H9 (cell line): ENCODE data around the gene CASK. TPM values are rescaled to one million over a fixed set of nuclear protein-coding genes. Genes with fewer than 3 reads are reported as not detected.

ENCODE experiments used
- DNase-seq: peaks from one replicate; pipeline ENCODE4 v3.0.0-alpha.2; 2017
- H2AFZ ChIP-seq: one replicate; pipeline ENCODE4 v1.6.1; 2013; ENCODE audit warnings: mild to moderate bottlenecking, low read length, control low read depth, moderate library complexity
- H2AK5ac ChIP-seq: 2 replicates; pipeline ENCODE4 v1.6.1; 2013; ENCODE audit warnings: low read length, control low read depth, mixed read lengths; ENCODE audit not compliant: insufficient read length
- H2BK120ac ChIP-seq: one replicate; pipeline ENCODE4 v1.6.1; 2013; ENCODE audit warnings: low read depth, mild to moderate bottlenecking, low read length, control low read depth, inconsistent platforms; ENCODE audit not compliant: poor library complexity, severe bottlenecking
- H2BK12ac ChIP-seq: 2 replicates; pipeline ENCODE4 v1.6.1; 2013; ENCODE audit warnings: low read length, control low read depth, mixed read lengths, low read depth; ENCODE audit not compliant: insufficient read length
- H2BK15ac ChIP-seq: 2 replicates; pipeline ENCODE4 v1.6.1; 2013; ENCODE audit warnings: low read depth, low read length, control low read depth
- H2BK20ac ChIP-seq: one replicate; pipeline ENCODE4 v1.6.1; 2013; ENCODE audit warnings: low read depth, mild to moderate bottlenecking, low read length, control low read depth, inconsistent platforms; ENCODE audit not compliant: poor library complexity, severe bottlenecking
- H2BK5ac ChIP-seq: 2 replicates; pipeline ENCODE4 v1.6.1; 2013; ENCODE audit warnings: low read length, control low read depth, mixed read lengths; ENCODE audit not compliant: insufficient read length
- H3K14ac ChIP-seq: 2 replicates; pipeline ENCODE4 v1.6.1; 2013; ENCODE audit warnings: low read length, control low read depth; ENCODE audit not compliant: insufficient read depth
- H3K18ac ChIP-seq: 2 replicates; pipeline ENCODE4 v1.6.1; 2013; ENCODE audit warnings: low read depth, mild to moderate bottlenecking, mixed read lengths, low read length, control low read depth; ENCODE audit not compliant: insufficient read length
- H3K23ac ChIP-seq: 2 replicates; pipeline ENCODE4 v1.6.1; 2013; ENCODE audit warnings: low read length, control low read depth, mixed read lengths, low read depth; ENCODE audit not compliant: insufficient read length
- H3K23me2 ChIP-seq: 2 replicates; pipeline ENCODE4 v1.6.1; 2013; ENCODE audit warnings: low read depth, mild to moderate bottlenecking, mixed read lengths, low read length, control low read depth; ENCODE audit not compliant: insufficient read length, poor library complexity, severe bottlenecking
- H3K27ac ChIP-seq: 2 replicates; pipeline ENCODE4 v1.5.1; 2013; ENCODE audit warnings: low read length, control low read depth, mixed read lengths, low read depth; ENCODE audit not compliant: insufficient read length
- H3K27me3 ChIP-seq: 2 replicates; pipeline ENCODE4 v1.6.1; 2013; ENCODE audit warnings: low read length, control low read depth, inconsistent platforms; ENCODE audit not compliant: insufficient read depth
- H3K4ac ChIP-seq: 2 replicates; pipeline ENCODE4 v1.6.1; 2013; ENCODE audit warnings: low read depth, mild to moderate bottlenecking, control low read depth, inconsistent platforms, low read length, moderate library complexity
- H3K4me1 ChIP-seq: 2 replicates; pipeline ENCODE4 v1.6.1; 2013; ENCODE audit warnings: low read length, control low read depth, inconsistent platforms; ENCODE audit not compliant: insufficient read depth
- H3K4me2 ChIP-seq: 2 replicates; pipeline ENCODE4 v1.6.1; 2013; ENCODE audit warnings: low read length, control low read depth, mixed read lengths; ENCODE audit not compliant: insufficient read length, insufficient read depth
- H3K56ac ChIP-seq: 2 replicates; pipeline ENCODE4 v1.6.1; 2013; ENCODE audit warnings: low read depth, mild to moderate bottlenecking, mixed read lengths, low read length, control low read depth; ENCODE audit not compliant: insufficient read length
- H3K79me1 ChIP-seq: 2 replicates; pipeline ENCODE4 v1.6.1; 2013; ENCODE audit warnings: low read depth, mild to moderate bottlenecking, moderate library complexity, low read length, control low read depth, inconsistent platforms; ENCODE audit not compliant: insufficient read depth, poor library complexity, severe bottlenecking
- H3K79me2 ChIP-seq: 2 replicates; pipeline ENCODE4 v1.6.1; 2013; ENCODE audit warnings: low read length, control low read depth, inconsistent platforms; ENCODE audit not compliant: insufficient read depth
- H3K9ac ChIP-seq: 2 replicates; pipeline ENCODE4 v1.6.1; 2013; ENCODE audit warnings: low read length, control low read depth, mixed read lengths; ENCODE audit not compliant: insufficient read length; ENCODE audit errors: extremely low read depth
- H3K9me3 ChIP-seq: one replicate; pipeline ENCODE4 v1.6.1; 2013; ENCODE audit warnings: low read depth, low read length, inconsistent platforms; ENCODE audit not compliant: control insufficient read depth
- H3T11ph ChIP-seq: one replicate; pipeline ENCODE4 v1.6.1; 2013; ENCODE audit warnings: mild to moderate bottlenecking, low read length, control low read depth, inconsistent platforms
- H4K20me1 ChIP-seq: one replicate; pipeline ENCODE4 v1.6.1; 2013; ENCODE audit not compliant: control insufficient read depth, insufficient read length, insufficient read depth
- H4K5ac ChIP-seq: 2 replicates; pipeline ENCODE4 v1.6.1; 2013; ENCODE audit warnings: low read depth, mild to moderate bottlenecking, mixed read lengths, low read length, control low read depth; ENCODE audit not compliant: insufficient read length
- H4K8ac ChIP-seq: replicated peaks from 2 replicates; pipeline ENCODE4 v1.6.1; 2013; ENCODE audit warnings: low read length, control low read depth, mixed read lengths, low read depth; ENCODE audit not compliant: insufficient read length
- H4K91ac ChIP-seq: 2 replicates; pipeline ENCODE4 v1.6.1; 2013; ENCODE audit warnings: low read depth, mild to moderate bottlenecking, moderate library complexity, mixed read lengths, low read length, control low read depth; ENCODE audit not compliant: insufficient read length
- H3K27ac Mint-ChIP-seq, 3 experiments: 2 replicates in 2 of 3; 3 replicates in 1 of 3; pipeline ENCODE4 v1.8.0; 2020 to 2021; ENCODE audit warnings: mixed read lengths in 3 of 3, mild to moderate bottlenecking in 1 of 3, moderate library complexity in 1 of 3
- H3K27me3 Mint-ChIP-seq: 2 replicates; pipeline ENCODE4 v1.8.0; 2021; ENCODE audit warnings: low read depth, mild to moderate bottlenecking, moderate library complexity, mixed read lengths
- H3K36me3 Mint-ChIP-seq, 3 experiments: 2 replicates in 2 of 3; 3 replicates in 1 of 3; pipeline ENCODE4 v1.8.0; 2020 to 2021; ENCODE audit warnings: low read depth in 3 of 3, mixed read lengths in 3 of 3; ENCODE audit not compliant: insufficient read depth in 1 of 3
- H3K4me1 Mint-ChIP-seq, 2 experiments: 2 replicates each; pipeline ENCODE4 v1.8.0; 2020; ENCODE audit warnings: mixed read lengths in 2 of 2
- H3K4me3 Mint-ChIP-seq, 2 experiments: 2 replicates in 1 of 2; 3 replicates in 1 of 2; pipeline ENCODE4 v1.8.0; 2020 to 2021; ENCODE audit warnings: mild to moderate bottlenecking in 2 of 2, mixed read lengths in 2 of 2, moderate library complexity in 1 of 2
- H3K9me3 Mint-ChIP-seq, 2 experiments: 2 replicates in 1 of 2; 3 replicates in 1 of 2; pipeline ENCODE4 v1.8.0; 2020; ENCODE audit warnings: mild to moderate bottlenecking in 2 of 2, mixed read lengths in 2 of 2, moderate library complexity in 1 of 2
- CTCF ChIP-seq: fragments of 200-600 bp; sonication (generic); conservative IDR thresholded peaks from 3 replicates; pipeline ENCODE4 v1.8.0; 2021; ENCODE audit warnings: antibody characterized with exemption, mild to moderate bottlenecking
- total RNA-seq: library from RNA; stranded (reverse); gene quantifications from 2 replicates; pipeline ENCODE4 v1.2.1, GENCODE V29; 2021

Gene CASK
- total RNA-seq, 1 experiment from 2014 or later = 44.1 TPM

GRCh38 chrX:41703574-41704029 lies 219.8 kb downstream of the CASK start:
- no peak overlapping the region for H4K5ac ChIP-seq
- H3K14ac ChIP-seq = no peak overlapping the region
- DNase-seq = no peak
- H3K27ac Mint-ChIP-seq = no peak overlapping the region
- peaks cover 4% of the 10 kb centered on the region; the same call in 1 of the 2 replicates for H3K4me1 ChIP-seq
- H2AFZ ChIP-seq = no peak overlapping the region
- H3K4me3 Mint-ChIP-seq = no peak overlapping the region
- no peak overlapping the region for H2BK120ac ChIP-seq
- no peak overlapping the region for H3T11ph ChIP-seq
- no peak overlapping the region for H2BK15ac ChIP-seq
- peaks cover 42 to 49% of the 10 kb centered on the region in 2 experiments for H3K9me3 Mint-ChIP-seq
- no peaks in the 10 kb centered on the region for H3K27me3 Mint-ChIP-seq
- no peak overlapping the region for H4K91ac ChIP-seq
- no peaks in the 10 kb centered on the region for H3K9me3 ChIP-seq
- no peak overlapping the region for H3K18ac ChIP-seq
- H3K23ac ChIP-seq = no peak overlapping the region
- no peaks in the 10 kb centered on the region for H3K27me3 ChIP-seq
- H3K9ac ChIP-seq = no peak overlapping the region
- H2BK12ac ChIP-seq = no peak overlapping the region
- TF ChIP-seq CTCF = no peak
- H4K8ac ChIP-seq = no peak overlapping the region
- no peak overlapping the region for H3K4me2 ChIP-seq
- H3K79me2 ChIP-seq = no peaks in the 10 kb centered on the region
- H3K36me3 Mint-ChIP-seq = peaks cover 5 to 11% (median 9%) of the 10 kb centered on the region in 3 experiments; a peak in 5 of 7 replicates
- no peaks in the 10 kb centered on the region for H4K20me1 ChIP-seq
- H2AK5ac ChIP-seq = no peak overlapping the region
- H2BK20ac ChIP-seq = no peak overlapping the region
- no peak overlapping the region for H2BK5ac ChIP-seq
- H3K56ac ChIP-seq = no peak overlapping the region
- no peaks in the 10 kb centered on the region for H3K79me1 ChIP-seq
- H3K4ac ChIP-seq = no peak overlapping the region
- no peak overlapping the region for H3K27ac ChIP-seq
- H3K4me1 Mint-ChIP-seq = peaks cover 25% of the 10 kb centered on the region in 2 experiments
- no peaks in the 10 kb centered on the region for H3K23me2 ChIP-seq
